Activated naive CD8-positive, alpha-beta T cell (primary cell): ENCODE results near the gene LIPH.
"Not testable (repeated sequence)": the region's sequence is repeated elsewhere in the genome, so short reads cannot be mapped to it uniquely, and the experiment has no call there.

Experiments
- H3K27ac Mint-ChIP-seq: one replicate; pipeline ENCODE4 v1.8.0; 2021; ENCODE audit warnings: mixed read lengths
- H3K27me3 Mint-ChIP-seq: one replicate; pipeline ENCODE4 v1.8.0; 2021; ENCODE audit warnings: mixed read lengths
- H3K36me3 Mint-ChIP-seq: one replicate; pipeline ENCODE4 v1.8.0; 2021; ENCODE audit warnings: mixed read lengths
- H3K4me1 Mint-ChIP-seq: one replicate; pipeline ENCODE4 v1.8.0; 2021; ENCODE audit warnings: low read depth, mixed read lengths
- H3K4me3 Mint-ChIP-seq: one replicate; pipeline ENCODE4 v1.8.0; 2021; ENCODE audit warnings: mild to moderate bottlenecking, mixed read lengths
- H3K9me3 Mint-ChIP-seq: one replicate; pipeline ENCODE4 v1.8.0; 2021; ENCODE audit warnings: low read depth, mixed read lengths

LIPH gene

DNA sequence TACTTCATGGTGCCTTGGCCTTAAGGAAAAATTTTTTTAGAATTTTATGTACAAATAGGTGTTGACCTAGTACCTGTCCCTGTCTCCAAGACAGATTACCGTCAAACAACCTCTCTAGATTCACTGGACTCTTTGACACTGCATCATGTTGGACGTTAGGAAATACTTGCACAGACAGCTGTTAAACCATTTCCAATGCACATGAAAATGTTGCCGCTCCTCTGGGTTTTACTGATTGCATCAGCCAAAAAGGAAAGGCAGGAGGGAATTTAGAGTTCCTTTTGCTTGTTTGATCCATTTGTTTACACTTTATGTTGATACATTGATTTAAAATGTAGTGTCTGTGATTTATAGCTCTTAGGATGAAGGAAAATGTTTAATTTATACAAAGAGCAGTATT is 68.1 kb downstream of the LIPH start:
- Mint-ChIP-seq H3K36me3 (peaks cover 16% of the 10 kb centered on the region), H3K4me1 (peaks cover 14% of the 10 kb centered on the region), H3K27me3 (no peaks in the 10 kb centered on the region), H3K9me3 (no peaks in the 10 kb centered on the region), H3K27ac (no peak overlapping the region), H3K4me3 (no peak overlapping the region)

DNA sequence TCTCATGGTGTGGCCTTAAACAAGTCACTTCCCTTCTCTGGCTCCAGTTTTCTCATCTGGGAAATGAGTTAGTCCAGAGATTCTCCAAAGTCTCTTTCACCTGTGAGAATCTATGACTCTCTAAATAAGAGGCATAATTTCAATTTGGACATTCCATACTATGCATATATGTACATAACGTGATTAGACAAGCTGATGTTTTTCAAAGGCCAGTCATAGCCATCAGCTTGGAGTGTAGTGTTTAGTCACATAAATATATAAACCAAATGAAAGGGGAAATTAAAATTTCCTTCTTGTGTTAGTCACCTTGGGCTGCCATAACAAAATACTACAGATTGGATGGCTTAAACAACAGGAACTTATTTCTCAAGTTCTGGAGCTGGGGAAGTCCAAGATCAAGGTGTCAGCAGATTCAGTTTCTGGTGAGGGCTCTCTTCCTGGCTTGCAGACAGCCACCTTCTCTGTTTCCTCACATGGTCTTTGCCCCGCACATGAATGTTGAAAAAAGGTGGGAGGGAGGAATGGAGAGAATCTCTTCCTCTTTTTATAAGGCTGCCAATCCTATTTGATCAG is 72.9 kb downstream of the LIPH start:
- Mint-ChIP-seq H3K9me3 (no peaks in the 10 kb centered on the region), H3K27me3 (no peaks in the 10 kb centered on the region), H3K4me3 (no peak overlapping the region), H3K4me1 (peaks cover 14% of the 10 kb centered on the region), H3K27ac (no peak overlapping the region), H3K36me3 (peaks cover 25% of the 10 kb centered on the region)

DNA sequence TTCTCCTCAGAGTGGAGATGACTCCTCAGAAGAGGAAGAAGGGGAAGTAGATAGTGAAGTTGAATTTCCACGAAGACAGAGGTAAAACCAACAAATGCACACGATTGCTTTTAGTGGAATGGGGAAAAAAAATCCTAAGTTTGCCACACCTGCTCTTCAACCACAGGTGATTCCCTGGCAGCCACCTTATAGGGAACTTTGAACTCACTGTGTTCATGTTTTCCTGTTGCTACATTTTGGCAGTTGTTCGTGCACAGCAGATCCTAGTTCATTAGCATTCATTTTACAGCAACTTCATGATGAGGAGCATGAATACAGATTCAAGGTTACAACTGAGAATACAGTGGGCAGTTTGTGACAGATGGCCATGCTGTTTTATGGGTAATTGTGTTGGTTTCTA is 75.1 kb downstream of the LIPH start:
- peaks cover 28% of the 10 kb centered on the region for H3K36me3 Mint-ChIP-seq
- H3K4me3 Mint-ChIP-seq, result no peak overlapping the region
- peaks cover under 1% of the 10 kb centered on the region for H3K4me1 Mint-ChIP-seq
- no peaks in the 10 kb centered on the region for H3K27me3 Mint-ChIP-seq
- H3K9me3 Mint-ChIP-seq, result no peaks in the 10 kb centered on the region
- H3K27ac Mint-ChIP-seq, result no peak overlapping the region

DNA sequence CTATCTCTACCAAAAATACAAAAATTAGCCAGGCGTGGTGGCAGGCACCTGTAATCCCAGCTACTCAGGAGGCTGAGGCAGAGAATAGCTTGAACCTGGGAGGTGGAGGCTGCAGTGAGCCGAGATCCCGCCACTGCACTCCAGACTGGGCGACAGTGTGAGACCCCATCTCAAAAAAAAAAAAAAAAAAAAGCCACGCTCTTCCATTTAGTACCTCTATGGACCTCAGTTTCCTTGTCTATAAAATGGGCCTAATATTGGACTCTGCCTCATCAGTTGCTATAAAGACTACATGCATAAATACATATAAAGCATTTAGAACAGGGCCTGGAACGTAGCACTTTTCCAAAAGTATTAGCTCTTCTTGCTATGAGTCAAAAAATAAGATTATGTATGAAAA is 77.5 kb downstream of the LIPH start:
- not testable (repeated sequence) for H3K4me3 Mint-ChIP-seq, H3K9me3 Mint-ChIP-seq, H3K4me1 Mint-ChIP-seq, H3K27me3 Mint-ChIP-seq, H3K27ac Mint-ChIP-seq
- H3K36me3 Mint-ChIP-seq, result peaks cover 22% of the 10 kb centered on the region

DNA sequence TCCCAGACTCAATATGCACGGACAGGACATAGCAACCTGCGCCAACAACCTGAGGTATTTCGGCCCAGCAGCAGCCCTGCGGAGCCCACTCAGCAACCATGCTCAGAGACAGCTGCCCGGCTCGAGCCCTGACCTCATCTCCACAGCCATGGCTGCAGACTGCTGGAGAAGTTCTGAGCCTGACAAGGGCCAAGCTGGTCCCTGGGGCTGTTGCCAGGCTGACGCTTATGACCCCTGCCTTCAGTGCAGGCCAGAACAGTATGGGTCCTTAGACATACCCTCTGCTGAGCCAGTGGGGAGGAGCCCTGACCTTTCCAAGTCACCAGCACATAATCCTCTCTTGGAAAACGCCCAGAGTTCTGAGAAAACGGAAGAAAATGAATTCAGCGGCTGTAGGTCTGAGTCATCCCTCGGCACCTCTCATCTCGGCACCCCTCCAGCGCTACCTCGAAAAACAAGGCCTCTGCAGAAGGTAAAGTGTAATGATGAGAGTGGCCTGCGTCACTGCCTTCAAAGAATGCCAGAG is 79.0 kb downstream of the LIPH start:
- no peaks in the 10 kb centered on the region for H3K9me3 Mint-ChIP-seq
- H3K4me3 Mint-ChIP-seq, result no peak overlapping the region
- peaks cover 19% of the 10 kb centered on the region for H3K36me3 Mint-ChIP-seq
- H3K27me3 Mint-ChIP-seq, result no peaks in the 10 kb centered on the region
- H3K4me1 Mint-ChIP-seq, result no peaks in the 10 kb centered on the region
- no peak overlapping the region for H3K27ac Mint-ChIP-seq

DNA sequence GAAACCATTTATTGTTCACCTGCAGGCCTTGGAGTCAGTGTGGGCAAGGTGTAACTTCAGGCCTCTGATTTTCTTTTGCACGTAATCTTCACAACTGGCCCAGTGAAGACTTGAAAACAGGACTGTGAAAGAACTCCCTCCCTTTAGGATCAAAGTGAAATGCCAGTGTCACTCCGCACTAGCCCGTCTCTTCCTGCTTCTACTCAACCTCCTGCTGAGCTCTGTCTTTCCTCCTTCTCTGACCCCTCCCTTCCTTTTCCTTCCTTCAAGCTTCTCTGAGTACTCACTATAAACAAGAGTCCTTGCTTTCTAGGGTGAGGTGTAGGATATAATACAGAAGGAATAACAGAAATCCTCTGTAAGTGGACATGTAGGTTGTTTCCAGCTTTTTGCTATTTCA is 82.1 kb downstream of the LIPH start:
- Mint-ChIP-seq H3K36me3 (peaks cover 21% of the 10 kb centered on the region), H3K4me3 (no peak overlapping the region), H3K27me3 (no peaks in the 10 kb centered on the region), H3K4me1 (no peaks in the 10 kb centered on the region), H3K9me3 (no peaks in the 10 kb centered on the region), H3K27ac (no peak overlapping the region)

DNA sequence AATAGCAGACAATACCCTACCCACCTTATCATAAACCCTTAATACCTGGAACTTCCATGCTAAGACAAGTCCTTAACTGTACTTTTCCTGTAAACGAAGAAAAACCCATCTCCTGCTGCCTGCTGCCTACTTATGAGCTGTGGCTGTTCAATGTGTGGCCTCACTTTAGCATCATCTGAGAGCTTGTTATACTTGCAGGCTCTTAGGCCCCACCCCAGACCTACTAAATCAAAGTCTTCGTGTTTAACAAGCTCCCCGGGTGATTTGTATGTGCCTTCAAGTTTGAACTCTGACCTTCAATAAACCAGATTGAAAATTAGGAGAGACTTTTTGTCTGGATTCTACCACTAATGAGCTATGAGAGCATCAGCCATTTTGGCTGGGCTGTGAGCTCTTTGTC is 82.8 kb downstream of the LIPH start:
- H3K4me3 Mint-ChIP-seq, result no peak overlapping the region
- no peak overlapping the region for H3K27ac Mint-ChIP-seq
- no peaks in the 10 kb centered on the region for H3K27me3 Mint-ChIP-seq
- H3K9me3 Mint-ChIP-seq, result no peaks in the 10 kb centered on the region
- H3K36me3 Mint-ChIP-seq, result peaks cover 17% of the 10 kb centered on the region
- H3K4me1 Mint-ChIP-seq, result no peaks in the 10 kb centered on the region

DNA sequence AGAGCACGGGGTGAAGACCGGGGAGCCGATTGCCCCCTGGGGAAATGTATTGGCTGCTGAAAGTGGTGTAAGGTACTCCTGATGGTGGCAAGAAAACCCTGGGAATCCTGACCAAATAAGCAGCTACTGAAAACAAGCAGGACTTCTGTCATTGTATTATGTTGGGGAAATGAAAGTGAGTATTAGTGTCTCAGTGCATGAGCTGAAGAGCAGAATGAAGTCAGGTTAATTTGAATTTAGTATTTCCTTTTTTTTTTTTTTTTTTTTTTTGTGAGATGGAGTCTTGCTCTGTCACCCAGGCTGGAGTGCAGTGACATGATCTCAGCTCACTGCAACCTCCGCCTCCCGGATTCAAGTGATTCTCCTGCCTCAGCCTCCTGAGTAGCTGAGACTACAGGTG is 86.3 kb downstream of the LIPH start:
- H3K27me3 Mint-ChIP-seq, H3K27ac Mint-ChIP-seq, H3K9me3 Mint-ChIP-seq, H3K4me3 Mint-ChIP-seq, H3K4me1 Mint-ChIP-seq: not testable (repeated sequence)
- H3K36me3 Mint-ChIP-seq, result peaks cover 16% of the 10 kb centered on the region

DNA sequence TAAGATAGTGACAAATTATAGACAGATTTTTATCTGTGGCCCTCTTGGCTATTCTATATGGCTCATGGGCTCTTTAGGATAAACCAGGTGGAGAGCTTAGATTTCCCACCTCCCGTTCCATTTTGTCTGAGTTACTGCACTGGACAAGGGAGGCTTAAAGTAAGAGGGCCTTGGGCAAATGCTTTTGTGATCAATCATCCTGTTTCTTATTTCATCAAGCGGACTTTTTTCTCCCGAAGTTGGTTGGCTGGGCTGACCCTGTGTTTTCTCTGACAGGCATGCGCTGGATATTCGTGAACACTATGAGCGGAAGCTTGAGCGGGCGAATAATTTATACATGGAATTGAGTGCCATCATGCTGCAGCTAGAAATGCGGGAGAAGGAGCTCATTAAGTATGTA is 86.9 kb downstream of the LIPH start:
- Mint-ChIP-seq H3K9me3 (no peaks in the 10 kb centered on the region), H3K4me3 (no peak overlapping the region), H3K4me1 (no peaks in the 10 kb centered on the region), H3K27me3 (no peaks in the 10 kb centered on the region), H3K36me3 (peaks cover 16% of the 10 kb centered on the region), H3K27ac (no peak overlapping the region)

DNA sequence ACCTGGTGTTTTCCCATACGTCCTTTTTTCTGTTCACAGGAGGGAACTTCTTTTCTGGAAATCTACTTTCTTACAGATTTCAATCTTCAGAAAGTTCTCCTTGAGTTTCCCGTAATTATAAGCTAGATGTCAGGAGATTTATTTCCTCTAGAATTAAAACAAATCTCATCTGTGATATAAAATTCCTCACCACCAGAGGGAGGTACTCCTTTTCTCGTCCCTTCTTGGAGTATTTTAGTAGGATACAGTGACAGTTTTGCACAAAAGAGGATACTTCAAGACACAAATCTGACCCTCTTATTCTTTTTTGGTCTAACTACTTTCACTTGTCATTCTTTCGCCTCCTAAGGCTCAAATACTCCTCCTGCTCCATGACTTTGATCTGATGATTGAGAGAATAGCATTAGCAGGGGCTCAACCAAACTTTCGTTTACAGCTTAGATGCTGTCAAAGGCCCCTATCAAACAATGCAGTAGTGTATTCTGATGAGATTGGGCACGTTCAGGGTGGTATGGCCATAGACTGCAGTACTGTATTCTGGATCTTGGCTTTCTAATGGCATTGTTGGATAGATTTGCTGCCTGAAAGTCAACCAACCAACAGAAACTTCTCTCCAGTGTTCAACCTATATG is 91.6 kb downstream of the LIPH start:
- peaks cover 11% of the 10 kb centered on the region for H3K36me3 Mint-ChIP-seq
- no peak overlapping the region for H3K27ac Mint-ChIP-seq
- H3K27me3 Mint-ChIP-seq, result no peaks in the 10 kb centered on the region
- no peaks in the 10 kb centered on the region for H3K9me3 Mint-ChIP-seq
- H3K4me3 Mint-ChIP-seq, result no peak overlapping the region
- H3K4me1 Mint-ChIP-seq, result no peaks in the 10 kb centered on the region

DNA sequence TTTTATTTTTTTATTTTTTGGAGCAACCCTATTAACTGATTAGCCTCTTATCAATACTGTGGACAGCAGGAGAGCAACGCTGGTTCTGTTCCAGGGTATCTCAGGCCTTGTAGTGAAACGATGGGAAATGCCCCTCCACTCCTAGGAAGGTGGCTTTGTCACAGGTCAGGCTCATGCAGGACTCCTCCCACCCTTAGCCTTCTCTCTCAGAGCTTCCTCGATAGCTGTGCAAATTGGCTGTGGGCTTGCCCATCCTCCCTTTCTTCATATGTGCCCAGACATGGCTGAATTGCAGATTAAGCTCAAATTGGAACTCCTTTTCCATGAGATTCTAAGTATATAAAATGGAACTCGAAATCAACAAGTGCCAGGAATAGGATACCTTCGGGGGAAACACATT is 92.1 kb downstream of the LIPH start:
- H3K4me3 Mint-ChIP-seq, result no peak overlapping the region
- no peaks in the 10 kb centered on the region for H3K27me3 Mint-ChIP-seq
- no peaks in the 10 kb centered on the region for H3K4me1 Mint-ChIP-seq
- H3K36me3 Mint-ChIP-seq, result peaks cover 11% of the 10 kb centered on the region
- no peak overlapping the region for H3K27ac Mint-ChIP-seq
- no peaks in the 10 kb centered on the region for H3K9me3 Mint-ChIP-seq

DNA sequence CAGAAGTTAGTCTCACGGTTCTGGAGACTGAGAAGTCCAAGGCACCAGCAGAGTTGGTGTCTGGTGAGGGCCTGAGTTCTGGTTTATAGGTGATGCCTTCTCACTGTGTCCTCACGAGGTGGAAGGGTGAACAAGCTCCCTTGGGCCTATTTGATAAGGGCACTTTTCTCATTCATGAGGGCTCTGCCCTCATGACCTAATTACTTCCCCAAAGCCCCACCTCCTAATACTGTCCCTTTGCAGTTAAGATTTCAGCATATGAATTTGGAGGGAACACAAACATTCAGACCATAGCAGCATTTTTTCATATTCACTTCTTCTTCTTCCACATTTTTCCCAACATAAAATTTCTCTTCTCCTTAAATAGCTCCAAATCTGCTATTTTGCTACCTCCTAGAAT is 95.0 kb downstream of the LIPH start:
- H3K9me3 Mint-ChIP-seq, result no peaks in the 10 kb centered on the region
- no peak overlapping the region for H3K4me3 Mint-ChIP-seq
- no peaks in the 10 kb centered on the region for H3K27me3 Mint-ChIP-seq
- H3K4me1 Mint-ChIP-seq, result no peaks in the 10 kb centered on the region
- H3K27ac Mint-ChIP-seq, result no peak overlapping the region
- peaks cover 4% of the 10 kb centered on the region for H3K36me3 Mint-ChIP-seq
